Activated CD4-positive, alpha-beta T cell treated with anti-CD3 and anti-CD28 coated beads, Interleukin-2, amount 10 ng/mL, durations not matched to agents 24 days and 14 days (primary cell): ENCODE results near the gene PRKAG2. TPM values are rescaled to one million over a fixed set of nuclear protein-coding genes. Genes with fewer than 3 reads are reported as not detected.
A peak's percentile ranks its signal among the peaks of the same experiment; 100 is the strongest.
"Not testable (repeated sequence)": the region's sequence is repeated elsewhere in the genome, so short reads cannot be mapped to it uniquely, and the experiment has no call there.

Experiments
- DNase-seq: peaks from one replicate; pipeline ENCODE4 v3.0.0; 2022
- H3K27ac Mint-ChIP-seq: one replicate; pipeline ENCODE4 v1.8.0; 2022; ENCODE audit warnings: mild to moderate bottlenecking, mixed read lengths
- H3K27me3 Mint-ChIP-seq: one replicate; pipeline ENCODE4 v1.8.0; 2022; ENCODE audit warnings: mixed read lengths
- H3K36me3 Mint-ChIP-seq: one replicate; pipeline ENCODE4 v1.8.0; 2022; ENCODE audit warnings: low read depth, mild to moderate bottlenecking, mixed read lengths
- H3K4me1 Mint-ChIP-seq: one replicate; pipeline ENCODE4 v1.8.0; 2021; ENCODE audit warnings: mixed read lengths
- H3K4me3 Mint-ChIP-seq: one replicate; pipeline ENCODE4 v1.8.0; 2022; ENCODE audit warnings: mild to moderate bottlenecking, moderate library complexity, mixed read lengths
- H3K9me3 Mint-ChIP-seq: one replicate; pipeline ENCODE4 v1.8.0; 2021; ENCODE audit warnings: mixed read lengths
- intact Hi-C: fragments of 100-400 bp; cut with micrococcal nuclease; formaldehyde crosslinking; loops from one replicate; pipeline ENCODE4 v1.15.1; 2023
- total RNA-seq: library from RNA; stranded (reverse); gene quantifications from 2 replicates; pipeline ENCODE4 v1.2.3, GENCODE V29; 2022

Gene PRKAG2
- total RNA-seq, 1 donor from 2014 or later: 14.3 TPM

DNA sequence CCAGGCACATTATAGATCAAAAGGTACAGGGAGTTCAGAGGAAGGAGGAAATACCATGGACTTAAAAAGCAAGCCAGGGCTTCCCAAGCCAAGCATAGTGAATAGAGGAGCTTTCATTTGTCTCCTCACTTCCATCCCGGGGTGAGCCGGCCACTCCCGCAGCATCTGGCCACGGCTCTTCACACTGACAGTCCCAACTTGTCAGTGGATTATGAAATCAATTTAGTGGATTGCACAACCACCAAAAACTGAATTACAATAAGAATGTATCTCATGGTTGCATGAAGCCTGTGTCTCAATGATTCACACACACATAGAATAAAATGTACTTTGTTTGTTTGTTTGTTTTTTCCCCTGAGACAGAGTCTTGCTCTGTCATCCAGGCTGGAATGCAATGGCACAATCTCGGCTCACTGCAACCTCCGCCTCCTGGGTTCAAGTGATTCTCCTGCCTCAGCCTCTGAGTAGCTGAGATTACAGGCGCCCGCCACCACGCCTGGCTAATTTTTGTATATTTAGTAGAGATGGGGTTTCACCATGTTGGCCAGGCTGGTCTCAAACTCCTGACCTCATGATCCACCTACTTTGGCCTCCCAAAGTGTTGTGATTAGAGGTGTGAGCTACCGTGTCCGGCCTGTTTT lies 79.1 kb downstream of the PRKAG2 start:
- H3K27me3 Mint-ChIP-seq, H3K36me3 Mint-ChIP-seq, DNase-seq, H3K27ac Mint-ChIP-seq, H3K4me3 Mint-ChIP-seq, intact Hi-C loops, H3K9me3 Mint-ChIP-seq: not testable (repeated sequence)
- peaks cover 10% of the 10 kb centered on the region for H3K4me1 Mint-ChIP-seq

GRCh38 chr7:151796871-151797537 lies 79.9 kb downstream of the PRKAG2 start:
- no peak overlapping the region for H3K4me3 Mint-ChIP-seq
- H3K36me3 Mint-ChIP-seq: no peaks in the 10 kb centered on the region
- no peak overlapping the region for H3K27ac Mint-ChIP-seq
- intact Hi-C loops: no loop called here
- H3K27me3 Mint-ChIP-seq: no peaks in the 10 kb centered on the region
- DNase-seq: no peak
- peaks cover 10% of the 10 kb centered on the region for H3K4me1 Mint-ChIP-seq
- H3K9me3 Mint-ChIP-seq: no peaks in the 10 kb centered on the region

- no peaks in the 10 kb centered on the region for H3K36me3 Mint-ChIP-seq
- DNase-seq: no peak
- H3K4me1 Mint-ChIP-seq: peaks cover 10% of the 10 kb centered on the region
- H3K4me3 Mint-ChIP-seq: no peak overlapping the region
- no peaks in the 10 kb centered on the region for H3K9me3 Mint-ChIP-seq
- no peaks in the 10 kb centered on the region for H3K27me3 Mint-ChIP-seq
- intact Hi-C loops: no loop called here
- H3K27ac Mint-ChIP-seq: peak overlapping the region; percentile 51
These were observed 80.6 kb downstream of the PRKAG2 start for GRCh38 chr7:151796091-151796870.

- Mint-ChIP-seq H3K27ac (peak overlapping the region; percentile 25), H3K27me3 (no peaks in the 10 kb centered on the region), H3K9me3 (no peaks in the 10 kb centered on the region), H3K36me3 (no peaks in the 10 kb centered on the region), H3K4me3 (no peak overlapping the region), H3K4me1 (peaks cover 10% of the 10 kb centered on the region)
- DNase-seq: peak; percentile 64
- intact Hi-C loops: no loop called here
These were observed 81.6 kb downstream of the PRKAG2 start for GRCh38 chr7:151795168-151795811.

- no peak for DNase-seq
- intact Hi-C loops: no loop called here
- peaks cover 10% of the 10 kb centered on the region for H3K4me1 Mint-ChIP-seq
- H3K4me3 Mint-ChIP-seq: no peak overlapping the region
- H3K36me3 Mint-ChIP-seq: no peaks in the 10 kb centered on the region
- H3K27me3 Mint-ChIP-seq: no peaks in the 10 kb centered on the region
- H3K27ac Mint-ChIP-seq: peak overlapping the region; percentile 29
- H3K9me3 Mint-ChIP-seq: no peaks in the 10 kb centered on the region
These were observed 82.3 kb downstream of the PRKAG2 start for GRCh38 chr7:151794508-151795167.

DNA sequence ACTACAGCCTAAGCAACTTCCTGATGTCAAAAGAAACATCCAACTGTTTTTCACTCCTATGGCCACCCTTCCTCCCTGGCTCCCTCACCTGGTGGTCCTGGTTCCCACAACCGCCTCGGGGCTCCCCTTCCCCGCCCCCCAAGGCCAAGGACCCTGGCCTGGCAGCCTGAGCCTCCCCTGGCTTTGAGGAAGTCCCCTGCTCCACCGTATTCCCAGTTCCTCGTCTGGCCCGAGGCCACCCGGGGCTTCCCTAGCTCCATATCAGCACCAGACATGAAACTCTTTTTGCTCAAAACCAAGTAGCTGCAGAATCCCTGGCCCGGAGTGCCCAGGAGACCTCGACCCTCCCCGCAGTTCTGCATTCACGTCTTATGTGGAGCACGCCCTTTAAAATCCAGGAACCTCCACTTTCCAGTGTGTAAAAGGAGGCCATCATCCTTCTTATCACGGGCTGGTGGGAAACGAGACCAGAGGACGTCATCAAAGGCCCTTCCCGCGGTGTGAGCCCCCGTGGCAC lies 82.9 kb downstream of the PRKAG2 start:
- Mint-ChIP-seq H3K4me3 (no peak overlapping the region), H3K9me3 (no peaks in the 10 kb centered on the region)

GRCh38 chr7:151793531-151793951 lies 83.4 kb downstream of the PRKAG2 start:
- Mint-ChIP-seq H3K27me3 (no peaks in the 10 kb centered on the region), H3K27ac (no peak overlapping the region), H3K36me3 (no peaks in the 10 kb centered on the region), H3K4me3 (no peak overlapping the region), H3K9me3 (no peaks in the 10 kb centered on the region), H3K4me1 (peaks cover 10% of the 10 kb centered on the region)
- no peak for DNase-seq
- intact Hi-C loops: no loop called here

More for the DNA sequence above, 82.9 kb downstream of the PRKAG2 start:
- intact Hi-C loops: no loop called here
- DNase-seq: no peak
- H3K4me1 Mint-ChIP-seq: peaks cover 10% of the 10 kb centered on the region
- H3K27ac Mint-ChIP-seq: peak overlapping the region; percentile 29
- H3K27me3 Mint-ChIP-seq: no peaks in the 10 kb centered on the region
- H3K36me3 Mint-ChIP-seq: no peaks in the 10 kb centered on the region

DNA sequence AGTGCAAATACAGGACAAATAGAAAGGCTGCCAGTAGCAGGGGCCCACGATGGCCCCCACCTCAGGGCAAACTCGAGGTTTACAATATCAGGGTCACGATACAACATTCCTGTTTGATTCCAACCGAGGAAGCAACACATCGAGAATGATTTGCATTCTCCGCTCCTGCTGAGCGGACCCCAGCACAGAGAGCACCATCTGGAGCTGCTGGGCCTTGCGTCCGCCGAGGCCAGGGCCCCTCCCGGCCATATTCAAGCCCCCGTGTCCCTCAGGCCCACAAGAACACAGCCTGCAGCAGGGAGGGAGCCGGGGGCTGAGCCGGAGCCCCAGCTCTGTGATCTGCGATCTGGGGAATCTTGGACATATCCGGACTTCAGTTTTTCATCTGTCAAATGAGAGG lies 84.3 kb downstream of the PRKAG2 start:
- intact Hi-C loops: no loop called here
- Mint-ChIP-seq H3K4me3 (no peak overlapping the region), H3K9me3 (no peaks in the 10 kb centered on the region), H3K36me3 (no peaks in the 10 kb centered on the region), H3K27ac (no peak overlapping the region), H3K27me3 (no peaks in the 10 kb centered on the region), H3K4me1 (peaks cover 13% of the 10 kb centered on the region)
- no peak for DNase-seq

- intact Hi-C loops: no loop called here
- peaks cover 16% of the 10 kb centered on the region for H3K4me1 Mint-ChIP-seq
- H3K36me3 Mint-ChIP-seq: no peaks in the 10 kb centered on the region
- H3K27me3 Mint-ChIP-seq: no peaks in the 10 kb centered on the region
- no peak overlapping the region for H3K4me3 Mint-ChIP-seq
- H3K9me3 Mint-ChIP-seq: no peaks in the 10 kb centered on the region
- H3K27ac Mint-ChIP-seq: no peak overlapping the region
- DNase-seq: no peak
These were observed 84.8 kb downstream of the PRKAG2 start for GRCh38 chr7:151792086-151792485.

DNA sequence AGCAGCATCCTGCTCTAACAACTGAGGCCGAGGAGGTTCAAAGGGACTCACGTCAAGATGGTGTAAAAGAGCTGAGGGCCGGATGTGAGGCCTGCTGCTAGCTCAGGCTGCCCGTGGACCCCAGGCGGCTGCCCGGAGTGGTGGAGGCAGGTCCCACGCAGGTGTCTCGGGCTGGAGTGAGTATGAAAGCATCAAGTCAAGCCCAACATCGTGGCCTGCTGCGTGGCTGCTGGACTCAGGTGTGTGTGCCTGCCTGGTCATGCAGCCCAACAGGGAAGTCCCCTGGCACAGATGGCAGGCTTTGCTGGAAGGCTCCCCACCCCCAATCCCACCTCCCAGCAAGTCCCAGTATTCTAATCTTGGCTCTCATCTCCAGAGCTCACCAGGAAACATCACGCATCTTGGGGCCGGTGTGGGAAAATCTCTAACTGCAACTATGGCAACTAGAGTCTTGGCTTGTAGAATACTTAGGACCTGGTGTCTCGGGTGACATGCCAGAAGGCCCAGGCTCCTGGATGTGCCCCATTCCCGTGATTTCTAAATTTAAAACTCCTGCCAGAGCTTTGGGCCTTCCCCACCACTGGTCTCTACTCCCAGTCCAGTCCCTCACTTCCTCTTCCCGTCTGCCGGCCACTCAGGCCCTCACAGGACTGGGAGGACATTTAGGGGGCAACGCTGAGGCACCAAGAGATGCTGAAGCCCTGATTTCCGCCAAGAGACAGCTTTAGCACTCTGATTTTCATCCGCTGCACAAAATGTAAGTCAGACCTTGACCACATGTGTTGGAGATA lies 85.9 kb downstream of the PRKAG2 start:
- Mint-ChIP-seq H3K4me1 (peaks cover 16% of the 10 kb centered on the region), H3K27me3 (no peaks in the 10 kb centered on the region), H3K36me3 (no peaks in the 10 kb centered on the region)

GRCh38 chr7:151790095-151790829 lies 86.7 kb downstream of the PRKAG2 start:
- no peak for DNase-seq
- H3K36me3 Mint-ChIP-seq: no peaks in the 10 kb centered on the region
- no peak overlapping the region for H3K4me3 Mint-ChIP-seq
- no peak overlapping the region for H3K27ac Mint-ChIP-seq
- peaks cover 11% of the 10 kb centered on the region for H3K4me1 Mint-ChIP-seq
- intact Hi-C loops: no loop called here
- H3K9me3 Mint-ChIP-seq: no peaks in the 10 kb centered on the region
- no peaks in the 10 kb centered on the region for H3K27me3 Mint-ChIP-seq

More for the DNA sequence above, 85.9 kb downstream of the PRKAG2 start:
- intact Hi-C loops: no loop called here
- no peak for DNase-seq
- H3K9me3 Mint-ChIP-seq: no peaks in the 10 kb centered on the region
- H3K27ac Mint-ChIP-seq: no peak overlapping the region
- no peak overlapping the region for H3K4me3 Mint-ChIP-seq

GRCh38 chr7:151789380-151789947 lies 87.5 kb downstream of the PRKAG2 start:
- no peaks in the 10 kb centered on the region for H3K27me3 Mint-ChIP-seq
- H3K9me3 Mint-ChIP-seq: no peaks in the 10 kb centered on the region
- H3K4me3 Mint-ChIP-seq: no peak overlapping the region
- H3K4me1 Mint-ChIP-seq: peaks cover 7% of the 10 kb centered on the region
- intact Hi-C loops: no loop called here
- no peaks in the 10 kb centered on the region for H3K36me3 Mint-ChIP-seq
- H3K27ac Mint-ChIP-seq: no peak overlapping the region
- no peak for DNase-seq
